Measurements from ENCODE around the gene THEMIS2.

DNA sequence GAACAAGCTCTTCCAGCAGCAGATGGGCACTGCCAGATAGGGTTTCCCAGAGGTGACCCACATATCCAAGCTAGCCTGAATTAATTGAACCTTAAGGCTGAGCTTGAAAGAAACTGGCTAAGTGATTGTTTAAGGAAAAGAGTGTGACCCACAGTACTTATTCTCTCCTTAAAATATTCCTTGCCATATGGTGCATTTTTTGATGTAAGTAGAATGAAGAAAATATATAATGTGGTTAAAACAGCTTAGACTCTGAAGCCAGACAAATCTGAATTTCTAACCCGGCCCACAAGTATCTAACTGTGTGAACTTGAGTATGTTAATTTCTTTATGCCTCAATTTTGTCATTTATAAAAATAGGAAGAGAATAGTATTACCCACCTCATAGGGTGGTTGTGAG is 36.8 kb upstream of the THEMIS2 start:
- TF ChIP-seq POLR2AphosphoS2 (IDR thresholded peaks at IDR 0.05; ENCODE audit: low read length) = no peak
- TF ChIP-seq, protein P1, sequence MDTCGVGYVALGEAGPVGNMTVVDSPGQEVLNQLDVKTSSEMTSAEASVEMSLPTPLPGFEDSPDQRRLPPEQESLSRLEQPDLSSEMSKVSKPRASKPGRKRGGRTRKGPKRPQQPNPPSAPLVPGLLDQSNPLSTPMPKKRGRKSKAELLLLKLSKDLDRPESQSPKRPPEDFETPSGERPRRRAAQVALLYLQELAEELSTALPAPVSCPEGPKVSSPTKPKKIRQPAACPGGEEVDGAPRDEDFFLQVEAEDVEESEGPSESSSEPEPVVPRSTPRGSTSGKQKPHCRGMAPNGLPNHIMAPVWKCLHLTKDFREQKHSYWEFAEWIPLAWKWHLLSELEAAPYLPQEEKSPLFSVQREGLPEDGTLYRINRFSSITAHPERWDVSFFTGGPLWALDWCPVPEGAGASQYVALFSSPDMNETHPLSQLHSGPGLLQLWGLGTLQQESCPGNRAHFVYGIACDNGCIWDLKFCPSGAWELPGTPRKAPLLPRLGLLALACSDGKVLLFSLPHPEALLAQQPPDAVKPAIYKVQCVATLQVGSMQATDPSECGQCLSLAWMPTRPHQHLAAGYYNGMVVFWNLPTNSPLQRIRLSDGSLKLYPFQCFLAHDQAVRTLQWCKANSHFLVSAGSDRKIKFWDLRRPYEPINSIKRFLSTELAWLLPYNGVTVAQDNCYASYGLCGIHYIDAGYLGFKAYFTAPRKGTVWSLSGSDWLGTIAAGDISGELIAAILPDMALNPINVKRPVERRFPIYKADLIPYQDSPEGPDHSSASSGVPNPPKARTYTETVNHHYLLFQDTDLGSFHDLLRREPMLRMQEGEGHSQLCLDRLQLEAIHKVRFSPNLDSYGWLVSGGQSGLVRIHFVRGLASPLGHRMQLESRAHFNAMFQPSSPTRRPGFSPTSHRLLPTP (IDR thresholded peaks at IDR 0.05; ENCODE audit: borderline replicate concordance, extremely low read depth, insufficient read length) = no peak
